Chondrocyte (in vitro differentiated cells): ENCODE measurements around the gene CCDC148. TPM values are rescaled to one million over a fixed set of nuclear protein-coding genes. Genes with fewer than 3 reads are reported as not detected.
"Not testable (repeated sequence)": the region's sequence is repeated elsewhere in the genome, so short reads cannot be mapped to it uniquely, and the experiment has no call there.

Experiments used
- DNase-seq: peaks from one replicate; pipeline ENCODE4 v3.0.0; 2021; ENCODE audit warnings: mixed read lengths, low spot score
- H3K27ac Mint-ChIP-seq: one replicate; pipeline ENCODE4 v1.8.0; 2021; ENCODE audit warnings: mild to moderate bottlenecking, moderate library complexity, mixed read lengths; ENCODE audit not compliant: unreplicated experiment
- H3K27me3 Mint-ChIP-seq: 2 replicates; pipeline ENCODE4 v1.8.0; 2021; ENCODE audit warnings: low read depth, mixed read lengths
- H3K36me3 Mint-ChIP-seq: 2 replicates; pipeline ENCODE4 v1.8.0; 2021; ENCODE audit warnings: low read depth, mixed read lengths
- H3K4me1 Mint-ChIP-seq: 2 replicates; pipeline ENCODE4 v1.8.0; 2021; ENCODE audit warnings: low read depth, mild to moderate bottlenecking, mixed read lengths
- H3K4me3 Mint-ChIP-seq: one replicate; pipeline ENCODE4 v1.8.0; 2021; ENCODE audit warnings: mild to moderate bottlenecking, moderate library complexity, mixed read lengths; ENCODE audit not compliant: unreplicated experiment
- H3K9me3 Mint-ChIP-seq: 2 replicates; pipeline ENCODE4 v1.8.0; 2021; ENCODE audit warnings: low read depth, mixed read lengths
- CTCF ChIP-seq: fragments of 200-600 bp; sonication (generic); IDR thresholded peaks from 2 replicates; pipeline ENCODE4 v1.5.0; 2021; ENCODE audit warnings: antibody characterized with exemption, mild to moderate bottlenecking, moderate library complexity
- total RNA-seq: library from RNA; stranded (reverse); gene quantifications from 3 replicates; pipeline ENCODE4 v1.2.1, GENCODE V29; 2021

Gene CCDC148
- total RNA-seq, 1 donor from 2014 or later, result 0.52 TPM

GRCh38 chr2:158315000-158315399, 141.6 kb downstream of the CCDC148 start:
- Mint-ChIP-seq H3K36me3 (no peaks in the 10 kb centered on the region), H3K4me3 (no peak overlapping the region), H3K4me1 (peaks cover 22% of the 10 kb centered on the region), H3K27me3 (no peaks in the 10 kb centered on the region), H3K27ac (no peak overlapping the region), H3K9me3 (no peaks in the 10 kb centered on the region)
- DNase-seq, result no peak
- TF ChIP-seq CTCF, result no peak

- Mint-ChIP-seq H3K4me3 (no peak overlapping the region), H3K9me3 (no peaks in the 10 kb centered on the region), H3K27me3 (no peaks in the 10 kb centered on the region), H3K27ac (no peak overlapping the region), H3K36me3 (no peaks in the 10 kb centered on the region), H3K4me1 (peaks cover 19% of the 10 kb centered on the region)
- no peak for TF ChIP-seq CTCF
- DNase-seq, result no peak
These were observed 142.8 kb downstream of the CCDC148 start for GRCh38 chr2:158313734-158314133.

GRCh38 chr2:158312981-158313380, 143.6 kb downstream of the CCDC148 start:
- TF ChIP-seq CTCF, result no peak
- no peak for DNase-seq
- no peaks in the 10 kb centered on the region for H3K36me3 Mint-ChIP-seq
- H3K4me3 Mint-ChIP-seq, result no peak overlapping the region
- H3K9me3 Mint-ChIP-seq, result no peaks in the 10 kb centered on the region
- H3K27me3 Mint-ChIP-seq, result no peaks in the 10 kb centered on the region
- H3K27ac Mint-ChIP-seq, result no peak overlapping the region
- peaks cover 17% of the 10 kb centered on the region for H3K4me1 Mint-ChIP-seq

- H3K9me3 Mint-ChIP-seq, DNase-seq, H3K4me1 Mint-ChIP-seq: not testable (repeated sequence)
These were observed 146.1 kb downstream of the CCDC148 start for GRCh38 chr2:158310407-158310806.

GRCh38 chr2:158305501-158305900, 151.1 kb downstream of the CCDC148 start:
- Mint-ChIP-seq H3K9me3 (peaks cover 4% of the 10 kb centered on the region), H3K27ac (no peak overlapping the region), H3K36me3 (no peaks in the 10 kb centered on the region), H3K4me3 (no peak overlapping the region), H3K4me1 (peaks cover 6% of the 10 kb centered on the region), H3K27me3 (no peaks in the 10 kb centered on the region)
- TF ChIP-seq CTCF, result no peak
- no peak for DNase-seq

More at GRCh38 chr2:158310407-158310806, 146.1 kb downstream of the CCDC148 start:
- not testable (repeated sequence) for H3K4me3 Mint-ChIP-seq, H3K36me3 Mint-ChIP-seq, H3K27me3 Mint-ChIP-seq, H3K27ac Mint-ChIP-seq

- no peak overlapping the region for H3K27ac Mint-ChIP-seq
- no peak overlapping the region for H3K4me3 Mint-ChIP-seq
- H3K4me1 Mint-ChIP-seq, result peaks cover 23% of the 10 kb centered on the region
- peaks cover 15% of the 10 kb centered on the region for H3K9me3 Mint-ChIP-seq
- no peaks in the 10 kb centered on the region for H3K36me3 Mint-ChIP-seq
- no peak for DNase-seq
- TF ChIP-seq CTCF, result no peak
- no peaks in the 10 kb centered on the region for H3K27me3 Mint-ChIP-seq
These were observed 156.2 kb downstream of the CCDC148 start for GRCh38 chr2:158300394-158300793.
